RPMI8226 (cell line): ENCODE results near the gene TRIM47.
"Not testable (repeated sequence)": the region's sequence is repeated elsewhere in the genome, so short reads cannot be mapped to it uniquely, and the experiment has no call there.

Experiments
- DNase-seq: peaks from one replicate; pipeline ENCODE4 v3.0.0-alpha.2; 2015

The TRIM47 gene

DNA sequence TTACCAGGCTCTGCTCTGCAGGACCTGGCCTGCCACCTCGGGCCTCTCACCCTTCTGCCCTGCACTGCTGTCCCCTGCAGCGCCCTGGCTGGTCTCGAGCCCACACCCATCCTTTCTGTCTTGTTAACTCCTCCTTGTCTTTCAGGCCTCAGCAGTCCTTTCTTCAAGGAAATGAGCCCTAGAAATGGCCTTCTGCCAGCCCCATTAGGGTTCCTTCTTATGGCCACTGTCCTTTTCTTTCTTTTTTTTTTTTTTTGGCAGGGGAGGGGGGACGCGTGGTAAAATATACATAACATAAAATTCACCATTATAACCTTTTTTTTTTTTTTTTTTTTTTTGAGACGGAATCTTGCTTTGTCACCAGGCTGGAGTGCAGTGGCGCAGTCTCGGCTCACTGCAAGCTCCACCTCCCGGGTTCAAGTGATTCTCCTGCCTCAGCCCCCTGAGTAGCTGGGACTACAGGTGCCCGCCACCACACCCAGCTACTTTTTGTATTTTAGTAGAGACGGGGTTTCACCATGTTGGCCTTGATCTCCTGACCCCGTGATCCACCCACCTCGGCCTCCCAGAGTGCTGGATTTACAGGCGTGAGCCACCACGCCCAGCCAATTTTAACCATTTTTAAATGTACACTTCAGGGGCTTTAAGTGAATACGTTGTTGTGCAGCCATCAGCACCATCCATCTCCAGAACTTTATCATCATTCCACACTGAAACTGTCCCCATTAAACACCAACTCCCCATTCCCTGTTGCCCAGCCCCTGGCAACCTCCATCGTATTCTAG is 12.8 kb downstream of the TRIM47 start:
- DNase-seq, result peak; percentile 74

DNA sequence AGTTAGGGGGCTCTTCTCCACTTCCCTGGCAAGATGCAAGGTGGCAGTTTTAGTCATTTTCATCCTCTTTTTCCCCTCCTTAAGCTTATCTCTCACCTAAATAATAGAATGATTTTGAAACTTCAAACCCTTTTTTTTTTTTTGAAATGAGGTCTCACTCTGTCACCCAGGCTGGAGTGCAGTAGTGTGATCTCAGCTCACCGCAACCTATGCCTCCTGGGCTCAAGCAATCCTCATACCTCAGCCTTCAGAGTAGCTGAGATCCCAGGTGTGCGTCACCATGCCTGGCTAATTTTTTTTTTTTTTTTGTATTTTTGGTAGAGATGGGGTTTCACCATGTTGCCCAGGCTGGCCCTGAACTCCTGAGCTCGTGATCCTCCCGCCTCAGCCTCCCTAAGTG is 13.5 kb downstream of the TRIM47 start:
- DNase-seq, result peak; percentile 72

DNA sequence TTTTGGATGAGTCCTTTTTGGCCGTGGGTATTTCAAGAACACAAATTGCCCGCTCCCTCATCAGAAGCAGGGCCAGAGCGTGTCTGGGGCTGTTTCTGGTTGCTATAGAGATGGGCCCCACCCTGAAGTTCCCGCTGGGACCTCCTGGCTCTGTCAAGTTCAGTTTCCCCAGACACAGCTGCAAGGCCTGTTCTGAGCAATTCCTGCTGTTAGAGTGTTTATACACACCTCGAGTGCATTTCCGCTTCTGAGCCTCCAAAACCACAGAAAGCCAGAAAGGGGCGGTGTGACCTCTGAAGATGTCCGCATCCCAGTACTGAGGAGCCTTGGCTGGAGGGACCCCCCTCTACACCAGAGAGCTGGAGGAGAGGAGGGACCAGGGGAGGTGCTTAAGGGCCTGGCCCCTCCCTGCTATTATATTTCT is 13.9 kb downstream of the TRIM47 start:
- peak; percentile 93 for DNase-seq

DNA sequence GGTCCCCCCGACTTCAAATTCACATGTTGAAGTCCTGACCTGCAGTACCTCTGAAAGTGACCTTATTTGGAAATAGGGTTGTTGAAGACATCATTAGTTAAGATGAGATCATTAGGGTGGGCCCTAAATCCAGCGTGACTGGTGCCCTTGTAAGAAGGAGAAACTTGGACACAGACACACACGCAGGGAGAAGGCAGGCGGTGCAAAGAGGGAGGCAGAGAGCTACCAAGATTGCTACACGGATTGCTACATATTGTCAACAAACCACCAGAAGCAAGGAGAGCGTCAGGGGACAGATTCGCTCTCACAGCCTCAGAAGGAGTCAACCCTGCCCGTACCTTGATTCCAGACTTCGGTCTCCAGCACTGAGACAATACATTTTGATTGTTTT is 16.5 kb downstream of the TRIM47 start:
- no peak for DNase-seq

DNA sequence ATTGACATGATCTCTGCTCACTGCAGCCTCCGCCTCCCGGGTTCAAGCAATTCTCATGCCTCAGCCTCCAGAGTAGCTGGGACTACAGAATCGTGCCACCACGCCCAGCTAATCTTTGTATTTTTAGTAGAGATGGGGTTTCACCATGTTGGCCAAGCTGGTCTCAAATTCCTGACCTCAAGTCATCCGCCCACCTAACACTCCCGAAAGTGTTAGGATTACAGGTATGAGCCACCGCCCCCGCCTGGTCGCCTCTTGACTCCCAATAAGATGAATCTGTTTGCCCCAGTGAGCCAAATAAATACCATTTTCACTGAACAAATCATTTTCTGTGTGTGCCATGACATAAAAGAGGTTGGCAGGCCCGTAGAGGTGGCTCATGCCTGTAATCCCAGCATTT is 19.0 kb downstream of the TRIM47 start:
- DNase-seq, result not testable (repeated sequence)

DNA sequence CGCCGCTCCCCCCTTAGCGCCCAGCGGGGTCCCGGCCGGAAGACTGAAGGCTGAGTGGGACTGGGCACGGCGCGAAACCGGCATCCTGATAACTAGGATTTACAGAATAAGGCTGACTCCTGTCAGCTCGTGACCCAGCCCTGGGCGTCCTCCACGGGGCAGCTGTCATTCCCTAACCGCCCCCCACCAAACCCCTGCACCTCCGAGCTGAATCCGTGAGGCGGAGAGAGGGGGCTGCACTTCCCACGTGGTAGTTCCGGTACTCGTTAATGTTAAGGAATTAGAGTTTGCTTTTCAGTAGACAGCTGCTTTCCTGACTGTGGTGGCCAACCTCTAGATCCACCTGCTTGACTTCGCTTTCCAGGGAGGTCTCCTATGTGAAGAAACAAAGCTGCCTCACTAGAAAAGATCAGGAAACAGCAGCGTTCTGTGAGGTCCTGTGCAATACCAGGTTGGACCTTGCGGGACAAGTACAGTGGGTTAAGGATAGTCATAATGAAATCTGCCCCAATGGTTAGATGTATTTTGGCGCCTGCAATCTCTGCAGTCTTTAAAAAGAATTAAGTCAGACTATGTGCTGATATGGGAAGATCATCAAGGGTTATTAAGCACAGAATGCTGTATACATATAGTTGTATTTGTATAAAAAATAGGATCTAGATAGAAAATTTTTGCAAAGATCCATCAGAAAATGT is 22.2 kb downstream of the TRIM47 start:
- peak; percentile 66 for DNase-seq

DNA sequence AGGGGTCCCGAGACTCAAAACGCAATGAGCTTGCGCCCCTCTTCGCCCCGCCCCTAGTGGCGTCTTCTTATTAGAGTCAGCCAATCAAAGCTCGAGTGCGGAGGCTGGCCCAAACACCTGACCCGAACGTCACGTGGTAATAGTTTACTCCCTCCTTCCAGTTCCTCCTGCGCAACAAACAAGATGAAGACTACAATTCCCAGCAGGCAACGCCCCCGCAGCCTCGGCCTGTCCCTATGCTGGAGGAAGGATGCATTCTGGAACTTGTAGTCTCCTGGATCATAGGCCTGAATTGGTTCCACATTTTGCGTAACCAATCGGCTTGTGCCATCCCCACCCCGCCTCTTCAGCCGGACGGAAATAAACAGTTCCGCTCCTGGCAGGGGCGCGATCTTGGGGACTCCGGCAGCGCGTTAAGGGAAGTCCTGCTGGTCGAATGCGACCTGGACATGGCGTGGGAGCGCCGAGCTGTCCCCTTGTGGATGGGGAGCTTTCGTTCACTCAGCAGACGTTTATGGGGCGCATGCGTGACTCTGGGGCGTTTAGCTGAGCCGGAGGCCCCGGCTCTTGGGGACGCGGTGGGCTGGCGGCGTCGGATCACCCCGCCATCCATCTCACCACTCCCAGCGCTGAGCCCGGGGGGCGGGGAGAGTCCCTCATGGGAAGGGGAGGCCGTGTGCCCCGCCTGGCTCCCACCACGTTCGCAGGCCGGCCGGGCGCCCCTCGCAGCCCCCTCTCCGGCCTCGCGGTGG is 22.9 kb downstream of the TRIM47 start, which contains the start of gene WBP2:
Gene WBP2 (minus strand): TSS at position 26 of the 752 bp plus-strand sequence. CDS start 38 bp downstream, outside the sequence.
- DNase-seq, result peak; percentile 98

DNA sequence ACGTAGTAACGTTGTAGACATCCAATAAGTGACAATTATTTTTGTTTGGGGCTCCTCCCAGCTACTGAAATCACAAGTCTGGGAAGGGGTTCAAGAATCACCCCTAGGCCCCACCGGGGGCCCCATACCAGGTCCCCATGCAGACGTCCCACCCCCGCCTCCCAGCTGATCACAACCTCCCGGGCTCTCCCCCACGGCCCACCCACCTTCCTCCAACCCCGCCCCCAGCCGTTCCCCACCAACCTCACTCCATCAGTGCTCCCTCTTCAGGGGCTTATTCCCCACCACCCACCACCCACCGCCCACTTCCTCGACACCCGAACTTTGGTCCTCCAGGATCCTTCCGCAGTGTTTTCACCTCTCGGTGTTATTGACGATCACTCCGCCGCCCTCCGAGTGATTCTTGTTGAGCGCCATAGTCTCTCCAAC is 23.5 kb downstream of the TRIM47 start:
- DNase-seq, result no peak

DNA sequence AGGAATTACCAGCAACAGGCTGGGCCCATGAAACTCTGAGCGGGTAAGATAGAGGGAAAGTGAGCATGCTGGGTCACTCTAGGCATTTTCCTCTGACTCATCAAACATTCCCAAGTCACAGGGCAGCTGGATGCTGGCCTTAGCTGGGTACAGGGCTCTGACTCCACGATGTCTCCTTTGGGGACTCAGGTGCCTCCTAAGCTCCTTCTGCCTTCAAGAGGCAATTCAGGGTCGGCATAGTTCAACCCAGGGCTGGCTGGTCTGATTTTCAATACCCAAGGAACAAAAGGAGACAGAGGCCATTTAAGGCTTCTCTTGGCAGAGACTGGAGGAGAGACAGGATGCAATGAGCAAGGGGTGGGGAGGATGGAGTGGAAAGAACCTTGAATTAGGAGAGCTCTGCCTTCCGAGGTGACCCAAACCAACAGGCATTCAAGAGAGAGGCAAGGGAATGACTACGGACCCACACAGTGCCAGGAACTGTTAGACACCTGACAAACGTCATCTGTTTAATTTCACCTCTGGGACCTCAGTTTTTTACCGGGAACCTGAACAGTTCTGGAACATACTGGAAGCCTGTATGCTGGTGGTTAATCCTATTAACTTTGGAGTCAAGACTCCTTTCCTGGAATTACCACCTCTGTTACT is 24.2 kb downstream of the TRIM47 start:
- DNase-seq, result no peak

DNA sequence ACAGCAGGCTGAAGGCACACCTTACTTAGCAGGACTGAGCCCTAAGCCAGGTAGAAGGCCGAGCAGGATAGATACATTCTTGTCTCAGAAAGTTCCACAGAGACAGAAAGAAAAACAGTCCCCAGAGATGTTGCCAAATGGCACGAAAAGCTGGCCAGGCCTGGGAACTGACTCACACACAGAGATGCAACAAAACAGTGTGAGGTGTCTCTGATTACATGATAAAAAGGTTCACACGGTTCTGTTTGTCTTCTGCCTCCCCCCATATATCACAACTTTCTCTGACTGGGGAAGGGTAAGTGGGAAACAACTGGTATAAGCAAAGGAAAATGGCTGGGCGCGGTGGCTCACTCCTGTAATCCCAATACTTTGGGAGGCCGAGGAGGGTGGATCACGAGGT is 24.9 kb downstream of the TRIM47 start:
- DNase-seq, result no peak

DNA sequence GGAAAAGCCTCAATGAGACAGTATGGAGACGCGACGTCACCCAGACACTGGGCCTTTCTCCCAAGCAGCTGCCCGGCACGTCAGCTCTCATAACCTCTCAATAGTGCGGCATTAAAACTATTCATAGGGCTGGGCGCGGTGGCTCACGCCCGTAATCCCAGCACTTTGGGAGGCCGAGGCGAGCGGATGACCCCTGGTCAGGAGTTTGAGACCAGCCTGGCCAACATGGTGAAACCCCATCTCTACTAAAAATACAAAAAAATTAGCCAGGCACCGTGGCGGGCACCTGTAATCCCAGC is 26.7 kb downstream of the TRIM47 start:
- DNase-seq, result not testable (repeated sequence)

DNA sequence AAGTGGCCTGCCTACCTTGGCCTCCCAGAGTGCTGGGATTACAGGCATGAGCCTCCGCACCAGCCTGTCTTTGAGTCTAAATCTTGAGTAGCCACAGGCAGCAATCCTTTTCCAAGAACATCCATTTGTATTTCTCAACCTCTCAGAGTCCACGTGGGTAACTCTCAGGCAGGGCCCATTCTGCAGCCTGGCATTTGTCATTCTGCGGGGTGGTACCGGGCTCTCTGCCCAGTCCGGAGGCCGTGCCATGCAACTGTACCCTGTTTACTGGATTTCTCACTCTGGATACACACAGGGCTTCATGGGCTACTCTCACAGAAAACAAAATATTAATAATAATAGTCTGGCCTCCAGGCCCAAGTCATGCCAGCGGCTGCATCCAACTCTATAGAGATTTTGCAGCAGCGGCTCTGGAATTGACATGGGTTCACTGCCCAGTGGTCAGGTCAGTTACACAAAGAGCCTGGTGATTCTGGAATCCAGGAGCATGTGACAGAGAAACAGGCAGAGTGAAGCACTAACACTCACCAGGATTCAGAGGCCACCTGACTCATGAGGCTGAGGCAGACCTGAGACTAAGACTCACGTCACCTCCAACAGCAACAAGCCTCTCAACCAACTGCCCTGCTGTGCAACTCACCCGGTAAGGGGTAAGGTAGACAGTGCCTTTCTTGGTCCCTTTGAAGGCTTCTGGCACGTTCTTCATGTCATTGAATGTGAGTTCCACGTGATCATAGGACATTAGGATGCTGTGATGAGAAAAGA is 27.3 kb downstream of the TRIM47 start:
- DNase-seq, result no peak

DNA sequence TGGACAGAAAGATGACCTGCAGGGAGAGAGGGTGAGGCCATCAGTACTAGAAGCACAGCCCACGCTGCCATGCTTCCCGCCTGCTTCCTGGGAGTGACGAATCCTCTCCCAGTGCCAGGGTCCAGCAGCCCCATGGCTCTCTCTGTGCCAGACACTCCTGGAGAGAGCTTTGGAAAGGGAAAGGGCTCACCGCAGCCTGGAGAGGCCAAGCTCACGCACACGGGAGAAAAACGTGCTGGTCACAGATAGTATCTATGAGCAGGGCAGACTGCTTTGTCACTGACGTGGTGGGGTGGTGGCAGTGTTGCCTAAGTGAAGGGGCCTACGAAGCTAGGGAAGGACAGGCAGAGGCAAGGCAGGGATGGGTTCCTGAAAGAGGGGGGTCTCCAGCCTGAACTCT is 28.7 kb downstream of the TRIM47 start:
- no peak for DNase-seq

DNA sequence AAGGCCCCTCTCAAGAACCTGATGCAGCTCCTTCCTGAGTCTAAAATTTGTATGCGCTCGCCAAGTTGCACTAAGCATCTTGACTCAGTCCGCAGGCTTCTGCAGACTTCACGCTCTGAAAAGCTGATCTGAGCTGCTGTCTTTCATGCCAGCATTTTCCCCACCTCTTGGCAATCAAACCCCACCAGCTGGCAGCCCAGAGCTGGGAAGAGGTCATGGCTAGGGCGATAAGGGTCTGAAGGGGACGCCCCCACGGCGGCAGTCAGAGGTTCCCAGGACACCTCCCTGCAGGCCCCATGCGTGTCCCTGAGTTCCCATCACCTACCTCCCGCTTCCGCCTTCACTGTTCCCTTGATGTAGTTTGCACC is 29.1 kb downstream of the TRIM47 start:
- no peak for DNase-seq

DNA sequence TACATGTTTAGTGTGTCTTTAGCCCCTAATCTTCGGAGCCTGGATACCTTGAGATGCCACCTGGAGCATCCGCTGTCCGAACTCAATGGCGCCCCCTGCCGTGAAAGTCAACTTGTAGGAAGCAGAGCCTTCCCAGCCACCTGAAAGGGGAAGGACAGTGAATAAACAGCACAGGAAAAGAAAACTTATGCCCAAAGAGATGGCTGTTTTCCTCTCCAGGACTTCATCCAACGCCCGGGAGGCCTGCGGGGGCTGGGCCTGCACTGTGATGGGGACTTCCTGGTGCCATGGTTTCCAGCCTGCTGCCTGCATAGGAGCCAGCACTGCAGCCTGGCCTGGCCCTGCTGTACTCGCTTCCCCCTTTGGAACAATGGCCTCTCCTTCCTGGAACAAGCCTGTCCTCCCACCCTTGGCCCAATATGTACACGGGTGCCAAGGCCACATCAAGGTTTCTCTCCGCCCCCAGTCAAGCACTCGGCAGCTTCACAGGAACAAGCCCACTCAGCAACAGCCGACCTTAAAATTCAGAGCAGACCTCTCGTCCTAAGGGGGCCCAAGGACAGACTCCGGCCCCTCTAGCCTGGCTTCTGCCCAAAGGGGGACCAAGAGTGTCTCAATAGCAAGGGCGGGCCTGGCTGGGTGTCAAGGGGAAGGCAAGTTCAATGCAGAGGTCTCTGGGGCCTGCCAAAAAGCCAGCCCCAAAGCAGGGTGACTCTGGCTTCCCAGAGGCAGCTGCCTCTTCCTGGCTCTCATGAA is 29.7 kb downstream of the TRIM47 start:
- peak; percentile 77 for DNase-seq

DNA sequence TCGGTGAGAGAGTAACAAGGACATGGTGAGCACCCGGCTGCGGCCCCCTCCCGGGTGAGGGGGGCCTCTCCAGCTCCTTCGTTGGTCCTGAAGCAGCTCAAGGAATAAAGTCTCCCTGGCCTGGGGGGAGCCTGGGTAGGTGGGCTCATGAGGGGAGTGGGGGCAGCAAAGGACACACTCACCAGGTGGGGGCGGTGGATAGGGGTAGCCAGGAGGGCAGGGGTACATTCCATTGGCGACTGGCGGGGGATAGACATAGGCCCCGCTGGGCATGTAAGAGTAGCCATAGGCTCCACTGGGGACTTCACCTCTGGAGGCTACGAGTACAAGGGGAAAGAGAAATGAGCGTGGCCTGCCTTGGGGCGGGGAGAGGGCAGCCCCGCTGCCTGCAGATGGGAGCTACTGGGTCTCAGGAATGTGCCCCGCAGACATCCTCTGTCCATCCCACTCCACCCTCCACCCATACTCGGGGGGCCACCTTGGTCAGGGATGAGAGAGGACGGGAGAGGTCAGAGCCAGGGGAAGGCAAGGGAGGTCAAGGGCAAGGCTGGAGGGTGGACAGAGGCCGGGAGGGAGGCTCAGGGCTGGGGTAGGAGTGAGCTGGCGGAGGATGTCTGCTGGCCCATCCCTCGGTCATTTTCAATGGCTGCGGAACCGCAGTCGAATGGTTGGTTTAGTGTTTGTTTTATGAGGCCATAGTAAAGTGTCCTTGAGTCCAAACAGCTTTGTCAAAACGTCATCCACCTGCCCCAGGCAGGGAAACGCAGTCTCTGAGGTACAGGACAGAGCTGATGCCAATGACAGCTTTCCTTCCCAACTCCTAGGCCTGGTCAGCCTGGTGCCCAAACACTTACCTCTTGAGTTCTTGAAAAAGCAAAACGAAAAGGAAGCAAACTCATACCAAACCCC is 30.5 kb downstream of the TRIM47 start:
- no peak for DNase-seq

DNA sequence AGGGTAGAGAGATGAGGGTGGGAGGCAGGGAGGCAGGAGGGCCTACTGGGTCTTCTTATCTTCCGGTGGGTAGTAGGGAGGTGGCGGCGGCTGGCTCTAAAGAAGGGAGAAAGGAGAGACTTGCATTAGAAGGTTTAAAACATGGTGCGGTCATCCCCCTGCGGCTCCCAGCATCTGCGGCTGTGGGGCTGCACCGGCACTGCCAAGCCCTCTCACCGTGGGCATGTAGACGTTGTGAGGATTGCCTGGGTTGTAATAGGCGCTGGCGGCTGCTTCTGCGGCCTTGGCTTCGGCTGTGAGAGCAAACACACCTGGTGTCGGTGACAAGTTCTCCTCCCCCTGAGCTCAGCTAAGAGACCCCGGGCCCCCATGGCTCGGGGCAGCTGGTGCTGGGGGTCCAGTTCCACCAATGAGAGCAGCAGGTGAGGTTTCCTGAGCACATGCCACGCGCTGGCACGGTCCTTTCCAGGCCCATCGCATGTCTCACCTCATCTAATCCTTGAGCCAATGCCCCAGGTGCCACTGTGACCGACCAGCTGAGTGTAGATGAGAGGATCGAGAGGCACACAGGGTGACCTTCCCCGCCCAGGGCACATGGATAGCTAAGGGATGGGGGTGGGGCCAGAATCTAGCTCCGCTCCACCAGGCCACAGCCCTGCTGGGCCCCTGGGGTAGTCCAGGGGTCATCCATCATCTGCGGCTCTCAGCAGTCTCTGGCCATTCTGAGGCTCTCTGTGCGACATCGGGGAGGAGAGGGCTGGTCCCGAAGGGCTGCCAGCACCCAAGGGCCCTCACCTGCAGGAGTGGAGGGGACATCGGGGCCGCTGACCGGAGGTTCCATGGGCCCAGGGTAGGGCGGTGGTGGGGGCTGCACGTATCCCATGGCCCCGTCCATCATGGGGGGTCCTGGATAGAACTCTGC is 31.4 kb downstream of the TRIM47 start:
- DNase-seq, result no peak

DNA sequence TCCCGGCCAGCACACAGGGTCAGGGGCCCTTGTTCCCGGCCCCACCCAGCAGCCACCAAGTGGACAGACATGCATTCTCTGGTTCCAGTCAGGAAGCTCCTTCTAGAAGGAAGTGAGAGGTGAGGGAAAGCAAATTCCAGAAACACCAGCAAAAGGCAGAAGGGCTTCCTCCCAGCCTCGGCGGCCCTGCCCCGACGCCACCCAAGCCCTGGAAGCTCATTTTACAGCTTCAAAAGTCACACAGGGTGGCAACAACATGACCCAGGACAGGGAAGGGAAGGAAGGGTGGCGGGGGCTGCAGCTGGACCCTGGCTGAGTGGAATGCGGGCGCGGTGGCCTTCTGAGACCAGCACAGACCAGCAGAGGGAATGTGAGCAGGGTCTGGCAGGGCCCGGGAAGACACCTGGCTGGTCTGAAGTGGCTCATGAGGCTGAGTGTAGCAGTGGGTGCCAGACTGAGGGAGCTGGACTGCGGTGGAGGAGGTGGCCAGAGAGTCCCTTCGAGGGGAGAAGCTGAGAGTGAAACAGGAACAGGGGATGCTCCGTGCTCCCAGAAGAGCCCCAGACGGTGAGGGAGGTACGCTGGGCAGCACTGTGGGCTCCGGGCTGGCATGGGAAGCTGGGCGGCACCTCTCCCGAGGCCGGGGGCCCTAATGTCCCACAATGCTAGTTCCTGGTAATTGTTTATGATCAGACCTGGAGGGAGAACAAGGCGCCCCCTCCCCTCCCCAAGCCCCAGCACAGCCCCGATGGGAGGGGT is 32.3 kb downstream of the TRIM47 start:
- DNase-seq, result no peak
